IPS DF 19.7 (cell line): Measurements from ENCODE around the gene ZMYND11.
"Not testable (repeated sequence)": the region's sequence is repeated elsewhere in the genome, so short reads cannot be mapped to it uniquely, and the experiment has no call there.

Source experiments
- DNase-seq: peaks from one replicate; pipeline ENCODE4 v3.0.0-alpha.2; 2013; ENCODE audit warnings: low read depth, low spot score

ZMYND11 gene

GRCh38 chr10:244227-244626 is 109.0 kb downstream of the ZMYND11 start:
- DNase-seq, result no peak

DNA sequence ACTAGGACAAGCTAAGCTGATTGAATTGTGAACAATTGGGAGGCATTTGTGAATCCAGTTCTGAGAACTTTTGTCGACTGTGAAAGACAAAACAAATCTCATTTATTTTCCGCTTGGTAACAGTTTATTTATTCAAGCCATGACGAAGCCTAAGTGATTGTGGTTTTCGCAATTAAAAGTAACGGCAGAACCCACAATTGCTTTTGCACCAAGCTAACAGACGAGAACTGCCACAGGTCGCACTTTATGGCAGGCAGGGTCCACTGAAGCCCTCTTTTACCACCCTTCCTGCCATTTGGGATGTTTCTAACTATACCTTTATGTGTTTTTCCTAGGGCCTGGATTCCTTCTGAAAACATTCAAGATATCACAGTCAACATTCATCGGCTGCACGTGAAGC is 111.2 kb downstream of the ZMYND11 start:
- no peak for DNase-seq

DNA sequence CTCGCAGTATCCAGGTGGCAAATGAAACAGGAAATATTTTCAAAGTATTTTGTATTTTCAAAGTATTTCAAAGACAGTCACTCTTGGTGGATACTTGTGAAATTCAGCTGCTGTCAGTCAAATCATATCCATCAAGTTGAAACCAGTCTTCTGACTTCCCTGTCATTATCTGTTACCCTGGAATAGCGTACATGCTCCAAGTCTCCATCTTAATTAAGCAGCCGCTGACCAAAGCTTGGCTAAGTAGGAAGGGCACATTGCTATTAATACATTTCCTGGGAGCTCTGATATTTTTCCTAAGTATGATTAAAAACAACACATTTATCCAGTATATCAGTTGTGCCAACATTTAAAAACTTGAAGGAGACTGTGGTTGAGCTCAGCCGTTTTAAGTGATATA is 112.2 kb downstream of the ZMYND11 start:
- DNase-seq, result no peak

- no peak for DNase-seq
Observed at GRCh38 chr10:248307-248706, 113.1 kb downstream of the ZMYND11 start.

GRCh38 chr10:251982-252582 is 116.8 kb downstream of the ZMYND11 start:
- no peak for DNase-seq

- DNase-seq, result no peak
Observed at GRCh38 chr10:260819-261429, 125.7 kb downstream of the ZMYND11 start.

GRCh38 chr10:264160-265073 is 129.2 kb downstream of the ZMYND11 start:
- DNase-seq, result not testable (repeated sequence)

- not testable (repeated sequence) for DNase-seq
Observed at GRCh38 chr10:265074-265440, 129.8 kb downstream of the ZMYND11 start.

GRCh38 chr10:265816-266588 is 130.7 kb downstream of the ZMYND11 start:
- not testable (repeated sequence) for DNase-seq

GRCh38 chr10:266974-267425 is 131.7 kb downstream of the ZMYND11 start:
- no peak for DNase-seq

DNA sequence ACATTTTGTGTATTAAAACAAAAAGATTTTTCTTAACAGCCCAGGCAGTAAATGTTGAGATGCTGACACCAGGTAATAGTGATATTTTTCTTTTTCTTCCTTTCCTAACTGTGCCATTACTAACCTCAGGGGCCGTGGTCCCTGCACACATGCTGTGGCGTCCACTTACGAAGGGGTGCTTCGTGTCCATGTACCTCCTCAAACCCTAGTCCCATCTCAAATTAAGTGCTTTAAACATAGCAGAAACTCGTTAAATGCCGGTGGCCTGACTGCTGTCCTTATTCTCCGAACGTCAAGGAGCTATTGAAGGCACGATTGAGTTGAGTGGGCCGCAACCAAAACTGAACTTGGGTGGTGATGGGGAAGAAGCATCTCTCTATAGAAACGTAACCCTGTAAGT is 132.4 kb downstream of the ZMYND11 start:
- no peak for DNase-seq

GRCh38 chr10:269440-270074 is 134.3 kb downstream of the ZMYND11 start:
- DNase-seq, result no peak

DNA sequence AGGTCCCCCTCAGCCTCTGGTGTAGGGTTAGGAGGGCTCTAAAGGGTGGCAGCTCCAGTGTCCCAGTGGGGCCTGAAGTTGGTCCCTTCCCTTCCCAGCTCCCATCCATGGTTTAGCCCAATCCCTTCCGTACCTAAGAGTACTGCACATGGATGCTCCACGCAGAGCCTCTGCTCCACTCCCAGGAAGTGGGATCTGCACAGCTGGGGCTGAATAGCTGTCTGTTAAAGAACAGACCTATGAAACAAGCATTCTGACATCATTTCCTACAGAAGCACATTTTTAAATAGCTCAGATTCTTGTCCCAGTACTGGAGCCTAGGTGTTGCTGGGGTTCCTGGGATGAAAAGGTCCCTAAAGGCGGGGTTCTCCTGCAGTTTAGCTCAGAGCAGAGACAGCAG is 135.9 kb downstream of the ZMYND11 start:
- no peak for DNase-seq

DNA sequence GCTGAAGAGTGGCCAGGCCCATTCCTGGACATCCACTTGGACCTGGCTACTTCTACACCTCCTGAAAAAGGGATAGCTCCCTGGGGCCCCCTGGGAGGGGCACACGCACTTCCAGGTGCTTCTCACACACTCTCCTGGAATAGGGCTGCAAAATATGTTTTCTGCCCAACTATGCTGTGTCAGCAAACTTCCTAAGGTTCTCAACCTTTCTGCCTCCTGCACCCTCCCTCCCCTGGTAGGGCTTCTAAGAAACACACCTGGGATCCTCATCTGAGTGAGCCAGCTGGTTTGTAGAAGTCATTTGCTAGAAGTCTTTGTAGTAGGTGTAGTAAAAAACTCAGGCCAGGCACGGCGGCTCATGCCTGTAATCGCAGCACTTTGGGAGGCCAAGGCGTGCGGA is 136.5 kb downstream of the ZMYND11 start:
- DNase-seq, result no peak

DNA sequence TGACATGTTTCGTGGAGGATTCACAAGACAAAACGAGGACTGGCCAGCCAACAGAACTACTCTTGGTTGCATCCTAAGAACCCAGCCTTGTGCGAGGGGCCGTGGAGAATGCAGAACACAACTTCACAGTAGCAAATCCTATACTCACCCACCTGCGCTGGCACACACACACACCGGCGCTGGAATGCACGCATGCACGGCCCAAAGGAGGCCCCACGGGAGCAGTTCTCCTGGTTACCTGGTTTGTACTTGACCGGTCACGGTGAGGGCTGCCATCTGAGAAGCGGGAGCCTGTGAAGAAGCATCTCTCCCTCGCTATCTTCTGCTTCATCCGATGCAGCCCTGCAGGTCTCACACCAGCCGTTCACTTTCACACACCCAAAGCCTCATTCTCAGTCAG is 137.8 kb downstream of the ZMYND11 start:
- no peak for DNase-seq

DNA sequence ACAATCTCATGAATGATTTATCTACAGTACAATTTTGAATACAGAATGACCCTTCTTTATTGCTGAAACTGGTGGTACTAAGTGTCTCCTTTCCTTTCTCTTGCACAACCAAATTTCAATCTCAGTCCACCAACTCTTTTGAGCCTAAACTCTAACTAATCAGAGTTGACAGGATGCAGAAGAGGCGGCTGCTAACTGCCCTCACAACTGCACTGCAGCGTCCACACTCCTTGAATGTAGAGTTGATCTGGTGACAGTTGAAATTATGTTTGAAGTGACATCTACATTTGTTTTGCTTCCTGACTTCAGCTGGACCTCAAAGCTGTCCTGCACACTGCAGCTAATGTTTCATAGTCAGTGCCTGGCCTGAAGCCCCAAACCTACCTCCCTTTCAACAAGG is 139.6 kb downstream of the ZMYND11 start:
- no peak for DNase-seq

- DNase-seq, result no peak
Observed at GRCh38 chr10:275680-276079, 140.4 kb downstream of the ZMYND11 start.

DNA sequence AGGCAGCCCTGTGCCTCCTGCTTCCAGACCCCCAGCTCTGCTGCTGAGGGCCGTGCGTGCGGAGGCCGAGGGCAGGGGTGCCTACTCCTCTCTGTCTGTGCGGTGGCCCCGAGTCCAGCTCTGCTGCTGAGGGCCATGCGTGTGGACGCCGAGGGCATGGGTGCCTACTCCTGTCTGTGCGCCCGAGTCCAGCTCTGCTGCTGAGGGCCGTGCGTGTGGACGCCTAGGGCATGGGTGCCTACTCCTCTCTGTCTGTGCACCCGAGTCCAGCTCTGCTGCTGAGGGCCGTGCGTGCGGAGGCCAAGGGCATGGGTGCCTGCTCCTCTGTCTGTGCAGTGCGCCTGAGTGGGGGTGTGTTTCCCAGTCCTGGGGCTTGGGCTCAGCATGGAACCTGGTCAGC is 142.7 kb downstream of the ZMYND11 start:
- DNase-seq, result no peak

GRCh38 chr10:278707-279106 is 143.5 kb downstream of the ZMYND11 start:
- no peak for DNase-seq

- no peak for DNase-seq
Observed at GRCh38 chr10:279232-279631, 144.0 kb downstream of the ZMYND11 start.

DNA sequence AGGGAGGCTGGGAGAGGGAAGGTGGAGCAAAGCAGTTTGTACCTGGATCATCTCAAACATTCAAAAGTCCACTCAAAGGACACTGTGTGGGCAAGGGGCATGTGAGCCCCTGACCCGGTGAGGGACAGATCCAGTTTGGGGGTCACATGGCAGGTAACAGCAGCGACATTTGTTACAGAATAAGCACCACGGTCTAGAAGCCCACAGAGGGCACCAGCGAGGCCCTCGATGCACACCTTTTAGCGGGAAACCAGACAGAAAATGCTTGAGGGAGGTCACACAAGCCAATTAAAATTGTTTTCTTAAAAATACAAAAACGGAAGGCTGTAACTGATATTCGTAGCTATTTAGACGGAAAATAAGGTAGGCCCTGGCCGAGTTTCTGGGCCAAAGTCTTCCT is 144.4 kb downstream of the ZMYND11 start:
- DNase-seq, result no peak
